ENCODE data around the gene METTL2B.
"Not testable (repeated sequence)": the region's sequence is repeated elsewhere in the genome, so short reads cannot be mapped to it uniquely, and the experiment has no call there.

METTL2B gene, protein sequence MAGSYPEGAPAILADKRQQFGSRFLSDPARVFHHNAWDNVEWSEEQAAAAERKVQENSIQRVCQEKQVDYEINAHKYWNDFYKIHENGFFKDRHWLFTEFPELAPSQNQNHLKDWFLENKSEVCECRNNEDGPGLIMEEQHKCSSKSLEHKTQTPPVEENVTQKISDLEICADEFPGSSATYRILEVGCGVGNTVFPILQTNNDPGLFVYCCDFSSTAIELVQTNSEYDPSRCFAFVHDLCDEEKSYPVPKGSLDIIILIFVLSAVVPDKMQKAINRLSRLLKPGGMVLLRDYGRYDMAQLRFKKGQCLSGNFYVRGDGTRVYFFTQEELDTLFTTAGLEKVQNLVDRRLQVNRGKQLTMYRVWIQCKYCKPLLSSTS

GRCh38 chr7:128476402-128477335, at the start of gene METTL2B:
METTL2B (plus strand) TSS chr7:128476748; CDS start chr7:128476766, 18 bp downstream.
- in situ Hi-C loops (cut with MboI; ENCODE audit: low sequenced_read_pairs): not testable (repeated sequence)

- in situ Hi-C loops (cut with MboI; ENCODE audit: low sequenced_read_pairs): no loop called here
Measured at GRCh38 chr7:128427289-128427891, 49.2 kb upstream of the METTL2B start.

- in situ Hi-C loops (cut with MboI; ENCODE audit: low sequenced_read_pairs): no loop called here
Measured at GRCh38 chr7:128430207-128430606, 46.3 kb upstream of the METTL2B start.

DNA sequence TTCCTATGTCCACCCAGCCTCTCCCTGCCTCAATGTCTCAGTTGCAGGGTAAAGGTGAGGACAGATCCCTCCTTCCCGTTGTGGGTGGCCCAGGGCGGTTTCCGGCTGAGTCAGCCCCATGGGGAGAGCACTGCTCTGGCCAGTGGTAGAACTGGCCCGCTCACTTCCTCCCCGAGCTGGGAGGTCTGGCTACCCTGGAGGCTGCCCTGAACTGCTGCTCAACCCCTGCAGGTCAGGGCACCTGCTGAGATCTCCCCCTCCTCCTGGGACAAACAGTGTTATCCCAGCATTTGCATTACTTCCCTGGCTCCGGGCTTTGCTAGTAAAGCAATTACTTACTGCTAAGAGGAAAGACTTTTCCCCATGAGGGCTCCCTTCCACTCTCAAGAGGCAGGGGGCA, 45.3 kb upstream of the METTL2B start:
- in situ Hi-C loops (cut with MboI; ENCODE audit: low sequenced_read_pairs): no loop called here

DNA sequence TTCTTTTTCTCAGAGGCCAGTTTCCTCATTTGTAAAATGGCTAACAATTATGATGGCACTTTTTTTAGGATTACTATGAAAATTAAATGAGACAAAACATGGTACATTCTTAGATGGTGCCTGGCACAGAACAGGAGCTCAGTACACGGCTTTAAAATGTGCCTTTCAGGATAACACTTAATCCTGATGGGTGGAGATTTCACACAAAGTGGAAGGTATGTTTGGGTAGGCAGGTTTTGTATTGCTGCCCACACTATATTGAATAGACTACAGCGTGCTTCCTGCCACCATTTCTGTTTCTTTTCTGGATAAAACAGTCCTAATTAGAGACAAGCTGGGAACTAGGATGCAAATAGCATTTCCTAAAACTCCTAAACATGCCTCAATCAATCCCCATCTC, 44.8 kb upstream of the METTL2B start:
- in situ Hi-C loops (cut with MboI; ENCODE audit: low sequenced_read_pairs): no loop called here

DNA sequence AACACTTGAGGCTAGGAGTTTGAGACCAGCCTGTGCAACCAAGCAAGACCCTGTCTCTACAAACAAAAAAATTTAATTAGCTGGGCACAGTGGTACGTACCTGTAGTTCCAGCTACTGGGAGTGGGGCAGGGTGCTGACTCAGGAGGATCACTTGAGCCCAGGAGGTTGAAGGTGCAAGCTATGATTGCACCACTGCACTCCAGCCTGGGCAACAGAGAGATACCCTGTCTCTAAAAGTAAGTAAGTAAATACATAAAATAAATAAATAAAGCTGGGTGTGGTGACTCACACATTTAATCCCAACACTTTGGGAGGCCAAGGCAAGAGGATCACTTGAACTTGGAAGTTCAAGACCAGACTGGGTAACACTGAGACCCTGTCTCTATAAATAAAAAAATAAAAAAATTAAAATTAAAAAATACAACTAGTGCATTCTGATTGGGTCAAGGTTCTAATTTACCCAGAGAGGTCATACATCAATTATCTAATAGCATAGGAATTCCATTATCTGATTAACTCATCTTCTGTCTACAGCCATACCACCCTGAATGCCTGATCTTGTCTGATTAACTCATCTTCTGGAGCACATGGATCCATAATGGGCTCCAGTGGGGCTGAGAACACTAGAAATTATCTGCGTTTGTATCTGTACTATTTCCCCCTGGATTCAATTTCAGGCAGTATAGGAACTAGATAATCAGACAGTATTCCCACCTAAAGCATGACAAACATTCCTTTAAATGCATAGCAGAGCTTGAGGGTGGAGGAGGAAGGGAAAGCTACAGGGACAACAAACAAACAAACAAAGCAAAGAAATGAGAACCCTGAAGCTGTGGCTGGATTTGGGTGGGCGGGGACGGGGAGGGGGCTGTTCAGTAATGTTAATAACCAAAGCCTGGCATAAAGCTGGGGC, 41.9 kb upstream of the METTL2B start:
- in situ Hi-C loops (cut with MboI; ENCODE audit: low sequenced_read_pairs): no loop called here

DNA sequence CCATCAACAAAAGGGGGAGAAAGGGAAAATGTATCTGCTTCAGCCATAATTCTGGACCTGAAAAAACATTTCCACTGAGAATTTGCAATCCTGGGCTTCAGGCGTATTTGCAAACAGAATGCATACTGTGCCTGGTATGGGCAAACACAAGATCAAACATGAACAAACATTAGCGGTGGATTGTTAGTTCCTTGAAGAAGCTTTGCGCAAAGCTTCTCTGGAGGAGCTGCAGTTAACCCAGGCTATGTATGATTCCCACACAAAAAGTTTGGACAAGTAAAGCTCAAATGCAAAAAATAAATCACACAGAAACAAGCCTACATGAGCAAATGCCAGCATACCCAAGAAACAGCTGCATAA, 41.2 kb upstream of the METTL2B start:
- in situ Hi-C loops (cut with MboI; ENCODE audit: low sequenced_read_pairs): no loop called here

GRCh38 chr7:128437426-128438332, 38.9 kb upstream of the METTL2B start:
- in situ Hi-C loops (cut with MboI; ENCODE audit: low sequenced_read_pairs): no loop called here

DNA sequence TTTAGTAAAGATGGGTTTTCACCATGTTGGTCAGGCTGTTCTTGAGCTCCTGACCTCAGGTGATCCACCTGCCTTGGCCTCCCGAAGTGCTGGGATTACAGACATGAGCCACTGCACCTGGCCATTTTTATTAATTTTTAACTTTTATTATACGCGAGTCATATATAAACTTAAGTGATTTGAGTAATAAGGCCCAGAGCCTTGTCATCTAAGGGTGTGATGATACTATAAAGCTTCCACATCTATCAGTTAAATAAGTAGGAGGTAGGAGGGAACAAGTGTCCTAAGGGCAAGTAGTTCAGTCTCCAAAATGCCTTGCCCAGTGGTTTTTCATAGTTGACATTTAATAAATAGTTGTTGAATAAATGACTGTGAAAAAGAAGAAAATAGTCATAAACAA, 34.2 kb upstream of the METTL2B start:
- in situ Hi-C loops (cut with MboI; ENCODE audit: low sequenced_read_pairs): no loop called here

DNA sequence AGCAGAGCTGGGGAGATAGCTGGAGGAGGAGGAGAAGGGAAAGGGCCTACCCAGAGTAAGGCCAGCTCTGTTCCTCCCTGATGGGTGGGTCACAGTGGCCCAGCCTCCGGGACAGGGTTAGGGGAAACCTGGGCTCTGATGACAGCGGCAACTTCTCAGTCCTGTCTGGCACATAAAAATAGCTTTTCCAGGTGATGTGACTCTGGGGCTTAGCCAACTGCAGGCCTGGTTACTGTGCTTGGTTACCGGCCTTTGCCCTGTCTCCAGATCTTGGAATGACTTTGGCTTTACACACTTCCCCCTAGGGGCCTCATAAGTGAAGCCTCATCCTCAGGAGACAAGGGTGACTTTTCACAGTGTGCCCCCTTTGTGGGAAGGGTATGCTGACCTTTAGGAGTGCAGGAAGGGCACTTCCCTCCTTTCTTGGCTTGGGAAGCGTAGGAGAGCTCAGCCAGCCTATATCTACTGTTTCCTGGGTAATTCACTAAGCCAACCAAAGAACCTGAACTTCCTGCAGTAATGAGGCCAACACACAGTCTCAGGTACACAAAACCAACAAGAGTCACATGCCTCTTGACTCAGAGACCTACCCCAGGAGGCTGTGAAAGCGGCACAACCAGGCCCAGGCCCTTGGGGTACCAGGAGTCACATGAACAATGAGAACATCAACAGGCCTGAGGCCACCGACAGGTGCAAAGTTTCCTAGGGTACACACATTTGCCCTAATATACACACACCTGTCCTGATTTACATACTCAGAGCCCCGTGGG, 32.5 kb upstream of the METTL2B start:
- in situ Hi-C loops (cut with MboI; ENCODE audit: low sequenced_read_pairs): no loop called here

GRCh38 chr7:128446306-128446705, 30.2 kb upstream of the METTL2B start:
- in situ Hi-C loops (cut with MboI; ENCODE audit: low sequenced_read_pairs): no loop called here

DNA sequence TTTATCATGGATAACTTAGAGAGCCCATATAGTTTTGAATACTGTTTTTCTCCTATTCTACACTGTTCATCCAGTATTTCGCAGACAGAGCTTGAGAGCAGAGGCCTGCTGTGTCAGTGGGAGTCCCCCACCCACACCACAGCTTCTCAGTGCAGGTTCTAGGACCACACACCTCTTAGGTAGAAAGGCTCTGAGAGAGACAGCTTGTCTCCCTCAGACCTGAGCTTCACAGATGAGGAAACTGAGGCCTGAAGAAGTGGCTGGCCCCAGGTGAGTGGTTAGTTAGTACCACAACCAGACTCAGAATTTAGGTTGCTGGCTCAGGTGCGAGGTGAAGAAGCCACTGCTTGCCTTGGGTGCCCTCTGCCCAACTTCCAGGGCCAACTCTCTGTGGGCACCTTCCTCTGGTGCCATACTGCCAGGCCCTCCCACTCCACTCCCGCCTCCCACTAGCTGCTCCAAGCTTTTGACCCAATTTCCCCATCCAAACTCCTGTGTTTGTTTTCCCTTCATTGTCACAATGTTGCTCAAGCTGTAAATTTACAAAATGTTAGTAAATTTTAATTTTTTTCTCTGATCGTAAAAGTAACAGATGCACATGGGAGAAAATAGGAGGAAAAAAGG, 28.5 kb upstream of the METTL2B start:
- in situ Hi-C loops (cut with MboI; ENCODE audit: low sequenced_read_pairs): no loop called here

GRCh38 chr7:128448751-128449302, 27.7 kb upstream of the METTL2B start:
- in situ Hi-C loops (cut with MboI; ENCODE audit: low sequenced_read_pairs): no loop called here

- in situ Hi-C loops (cut with MboI; ENCODE audit: low sequenced_read_pairs): no loop called here
Measured at GRCh38 chr7:128450409-128450808, 26.1 kb upstream of the METTL2B start.

DNA sequence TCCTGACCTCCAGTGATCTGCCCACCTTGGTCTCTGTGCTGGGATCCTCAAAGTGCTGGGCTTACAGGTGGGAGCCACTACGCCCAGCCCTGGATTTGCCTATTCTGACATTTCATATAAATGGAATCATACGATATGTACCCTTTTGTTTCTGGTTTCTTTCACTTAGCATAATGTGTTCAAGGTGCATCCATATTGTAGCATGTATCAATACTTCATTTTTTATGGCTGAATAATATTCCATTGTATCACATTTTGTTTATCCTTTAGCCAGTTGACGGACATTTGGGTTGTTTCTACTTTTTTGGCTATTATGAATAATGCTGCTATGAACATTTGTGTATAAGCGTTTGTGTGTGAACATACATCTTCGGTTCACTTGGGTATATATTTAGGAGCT, 25.6 kb upstream of the METTL2B start:
- in situ Hi-C loops (cut with MboI; ENCODE audit: low sequenced_read_pairs): no loop called here

- in situ Hi-C loops (cut with MboI; ENCODE audit: low sequenced_read_pairs): no loop called here
Measured at GRCh38 chr7:128452552-128452951, 24.0 kb upstream of the METTL2B start.

GRCh38 chr7:128453836-128454804, 22.4 kb upstream of the METTL2B start:
- in situ Hi-C loops (cut with MboI; ENCODE audit: low sequenced_read_pairs): no loop called here
